HepG2 (cell line): ENCODE measurements around the gene RNASE2. TPM values are rescaled to one million over a fixed set of nuclear protein-coding genes. Genes with fewer than 3 reads are reported as not detected.
"Not testable (repeated sequence)": the region's sequence is repeated elsewhere in the genome, so short reads cannot be mapped to it uniquely, and the experiment has no call there.

Experiments used
- ATAC-seq: fragments of 200-7000 bp; cut with Tn5 transposase; 3 replicates; pipeline ENCODE4 v1.9.1; 2020; ENCODE audit warnings: mild to moderate bottlenecking, moderate library complexity
- BruUV-seq: library from RNA; stranded (reverse); fragments of 400-500 nt; replicated peaks from 2 replicates; lab custom pipeline; 2021; lab: Mats Ljungman, UMichigan
- CTCF ChIA-PET: fragments of 300-600 bp; formaldehyde crosslinking; extraction: SDS; loops from one replicate; lab custom pipeline; 2021; ENCODE audit warnings: low total read pairs, inconsistent platforms, low intra/inter-chr PET ratio; lab: Yijun Ruan, JAX
- POLR2A ChIA-PET: fragments of 350-600 bp; sonication (Branson Sonifier 250); formaldehyde crosslinking; loops from one replicate; lab custom pipeline; 2020; ENCODE audit warnings: antibody characterized with exemption, inconsistent platforms; lab: Yijun Ruan, JAX
- DNase-seq: peaks from one replicate; pipeline ENCODE4 v3.0.0-alpha.2; 2015; ENCODE audit warnings: low spot score
- FAIRE-seq: peaks from 3 replicates; lab custom pipeline; 2011; peaks lifted over from hg19 to GRCh38; lab: Jason Lieb, UNC
- H2AFZ ChIP-seq: one replicate; pipeline ENCODE4 v1.6.1; 2011; ENCODE audit warnings: low read length, inconsistent platforms
- H3K27ac ChIP-seq: fragments of 300-600 bp; 3 replicates; pipeline ENCODE4 v1.8.0; 2011; ENCODE audit warnings: mixed run types, mild to moderate bottlenecking, mixed read lengths, low read length, inconsistent platforms; ENCODE audit not compliant: insufficient read depth; ENCODE audit errors: extremely low read length
- H3K27me3 ChIP-seq, 2 experiments: fragments of 200-600 bp in 1 of 2; 2 replicates in 1 of 2; 3 replicates in 1 of 2; pipeline versions ENCODE4 v1.6.0 to v1.8.0; 2011; ENCODE audit warnings: low read length in 2 of 2, mild to moderate bottlenecking in 2 of 2, moderate library complexity in 2 of 2, inconsistent platforms in 1 of 2; ENCODE audit not compliant: insufficient read depth in 2 of 2, control insufficient read depth in 1 of 2
- H3K36me3 ChIP-seq, 2 experiments: fragments of 200-600 bp in 1 of 2; replicated peaks in 1 of 2; 2 replicates in 1 of 2; 3 replicates in 1 of 2; pipeline versions ENCODE4 v1.5.1 to v1.8.0; 2011; ENCODE audit warnings: low read length in 2 of 2, inconsistent platforms in 1 of 2; ENCODE audit not compliant: insufficient read depth in 2 of 2, control insufficient read depth in 1 of 2
- H3K4me1 ChIP-seq: 2 replicates; pipeline ENCODE4 v1.5.1; 2012; ENCODE audit warnings: low read length, inconsistent platforms; ENCODE audit not compliant: insufficient read depth
- H3K4me2 ChIP-seq: 2 replicates; pipeline ENCODE4 v1.6.0; 2011; ENCODE audit warnings: low read depth, low read length, inconsistent platforms
- H3K4me3 ChIP-seq, 3 experiments: fragments of 200-600 bp in 1 of 3; sonication (generic), shearing (Covaris generic) in 1 of 3; replicated peaks in 1 of 3; 2 replicates each; pipeline ENCODE4 v1.5.1; 2011 to 2016; ENCODE audit warnings: low read length in 3 of 3, inconsistent platforms in 2 of 3, low read depth in 2 of 3, mild to moderate bottlenecking in 2 of 3, control low read depth in 1 of 3, mixed read lengths in 1 of 3; ENCODE audit not compliant: insufficient read depth in 1 of 3
- H3K79me2 ChIP-seq: one replicate; pipeline ENCODE4 v1.6.1; 2011; ENCODE audit warnings: low read length, inconsistent platforms; ENCODE audit not compliant: insufficient read depth
- H3K9ac ChIP-seq: 2 replicates; pipeline ENCODE4 v1.6.0; 2011; ENCODE audit warnings: mild to moderate bottlenecking, low read depth, low read length, inconsistent platforms; ENCODE audit not compliant: insufficient read depth
- H3K9me3 ChIP-seq: 2 replicates; pipeline ENCODE4 v1.5.1; 2012; ENCODE audit warnings: mild to moderate bottlenecking, low read length
- H4K20me1 ChIP-seq: 2 replicates; pipeline ENCODE4 v1.6.0; 2011; ENCODE audit warnings: inconsistent platforms, mild to moderate bottlenecking, low read length, moderate library complexity; ENCODE audit not compliant: insufficient read depth
- HIVEP1 ChIP-seq: sonication (generic); formaldehyde crosslinking; IDR thresholded peaks from 2 replicates; pipeline ENCODE4 v1.4.0; 2020; ENCODE audit warnings: mild to moderate bottlenecking, missing genetic modification reagents
- NFKBIZ ChIP-seq: IDR thresholded peaks from 2 replicates; pipeline ENCODE4 v1.6.1; 2018; ENCODE audit warnings: missing genetic modification reagents, missing compliant biosample characterization
- PAWR ChIP-seq: sonication (generic); formaldehyde crosslinking; IDR thresholded peaks from 2 replicates; pipeline ENCODE4 v1.4.0; 2020; ENCODE audit warnings: missing genetic modification reagents, mild to moderate bottlenecking, borderline replicate concordance
- SIX1 ChIP-seq: sonication (generic); formaldehyde crosslinking; IDR thresholded peaks from 2 replicates; pipeline ENCODE4 v1.4.0; 2020; ENCODE audit warnings: missing genetic modification reagents, borderline replicate concordance
- SP140L ChIP-seq: sonication (generic); formaldehyde crosslinking; IDR thresholded peaks from 2 replicates; pipeline ENCODE4 v1.4.0; 2020; ENCODE audit warnings: missing genetic modification reagents, borderline replicate concordance
- TOPORS ChIP-seq: sonication (generic); formaldehyde crosslinking; IDR thresholded peaks from 2 replicates; pipeline ENCODE4 v1.8.0; 2023; ENCODE audit warnings: mild to moderate bottlenecking, missing genetic modification reagents
- YEATS4 ChIP-seq: sonication (generic); formaldehyde crosslinking; IDR thresholded peaks from 2 replicates; pipeline ENCODE4 v1.4.0; 2020; ENCODE audit warnings: missing genetic modification reagents, borderline replicate concordance
- ZFYVE20 ChIP-seq: sonication (generic); formaldehyde crosslinking; IDR thresholded peaks from 2 replicates; pipeline ENCODE4 v1.8.0; 2023; ENCODE audit warnings: low read depth, mild to moderate bottlenecking, moderate library complexity, missing genetic modification reagents, borderline replicate concordance
- ZNF160 ChIP-seq: sonication (generic); formaldehyde crosslinking; IDR thresholded peaks from 2 replicates; pipeline ENCODE4 v1.8.0; 2022; ENCODE audit warnings: mild to moderate bottlenecking, inconsistent platforms, missing genetic modification reagents
- ZSCAN21 ChIP-seq: sonication (generic); formaldehyde crosslinking; IDR thresholded peaks from 2 replicates; pipeline ENCODE4 v1.8.0; 2022; ENCODE audit warnings: mild to moderate bottlenecking, missing genetic modification reagents, moderate library complexity, borderline replicate concordance
- WGBS: methylation state at CpG from one replicate; pipeline ENCODE4 v1.1.6; 2017; ENCODE audit warnings: low lambda C conversion rate; 5-methylcytosine and 5-hydroxymethylcytosine counted together
- in situ Hi-C: cut with HindIII; loops from 2 replicates; pipeline ENCODE4 v1.10.0; 2017; ENCODE audit warnings: low pct_unique_long_range_greater_than_20kb; ENCODE audit not compliant: extremely low pct_ligation_motif_present
- intact Hi-C: fragments of 100-400 bp; cut with micrococcal nuclease; formaldehyde crosslinking; loops from one replicate; pipeline ENCODE4 v1.10.0; 2022; ENCODE audit not compliant: unreplicated experiment
- polyA plus RNA-seq, 8 experiments: library from polyadenylated mRNA; depleted of rRNA in 3 of 8; stranded (reverse) in 7 of 8; unstranded in 1 of 8; fragments of >200 nt; fragmentation: Illumina TruSeq in 4 of 8; extraction: Trizol in 4 of 8; gene quantifications; 2 replicates each; pipeline versions ENCODE4 v1.2.1 to v1.2.3, GENCODE V29; 2011 to 2016; ENCODE audit warnings: low read depth in 4 of 8, missing spikeins in 1 of 8, mixed read lengths in 1 of 8; ENCODE audit not compliant: insufficient read depth in 1 of 8
- total RNA-seq, 5 experiments: library from RNA; depleted of rRNA; stranded (reverse); fragments of >200 nt; fragmentation: Illumina TruSeq; extraction: Trizol; gene quantifications; 2 replicates each; pipeline ENCODE4 v1.2.3, GENCODE V29; 2016; ENCODE audit warnings: low read depth in 1 of 5
- TF ChIP-seq, protein P1 (sequence below): sonication (generic); formaldehyde crosslinking; IDR thresholded peaks from 2 replicates; pipeline ENCODE4 v1.4.0; 2020; ENCODE audit warnings: missing genetic modification reagents
- TF ChIP-seq, protein P2 (sequence below): IDR thresholded peaks from 2 replicates; pipeline ENCODE4 v1.6.1; 2016; ENCODE audit warnings: mild to moderate bottlenecking, missing biosample characterization, missing genetic modification reagents

RNASE2 gene
- total and polyA plus RNA-seq, 2 of the 13 experiments (the other 11 are each of a cell fraction or from before 2014, with no cell fraction given): 0.69 TPM; not detected in 1

DNA sequence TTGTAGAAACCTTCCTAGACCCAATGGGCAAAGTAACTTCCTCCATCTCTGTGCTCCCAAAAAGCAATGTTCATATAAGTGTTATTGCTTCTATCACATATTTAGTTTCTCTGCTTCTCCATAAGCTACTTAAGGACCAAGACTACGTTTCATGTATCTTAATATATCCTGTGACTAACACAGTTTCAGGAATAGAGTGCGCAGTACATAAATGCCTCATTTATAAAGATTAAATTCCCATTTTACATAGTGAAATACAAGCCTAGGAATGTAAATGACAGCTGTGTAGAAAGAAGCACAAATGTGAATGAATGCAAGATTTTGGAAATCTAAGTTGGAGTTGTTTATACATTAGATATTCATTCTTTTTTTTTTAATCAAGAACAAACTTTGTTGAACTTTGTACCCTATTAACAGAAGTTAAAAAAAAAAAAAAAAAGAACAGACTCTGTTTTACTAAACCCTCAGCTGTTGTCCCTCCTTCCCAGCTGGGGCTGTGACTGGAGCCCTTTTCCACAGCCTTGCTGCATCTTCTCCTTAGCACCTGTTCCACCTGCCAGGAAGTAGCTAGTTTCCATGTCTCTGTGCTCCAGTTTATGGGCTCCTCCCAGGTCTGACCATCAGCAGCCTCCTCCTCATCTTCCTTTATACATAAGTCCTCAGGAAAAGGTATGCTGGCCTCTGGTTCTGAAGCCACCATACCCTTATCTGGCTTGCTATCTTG lies 27.5 kb downstream of the RNASE2 start:
- no peak for DNase-seq
- ChIA-PET POLR2A (no interaction called here), CTCF (no interaction called here)
- BruUV-seq: no TSS peak
- ATAC-seq: no peak
- H3K27me3 ChIP-seq: peaks cover 1 to 7% of the 10 kb centered on the region in 2 experiments; a peak in 2 of 5 replicates
- no peak for FAIRE-seq
- no peaks in the 10 kb centered on the region for H3K79me2 ChIP-seq
- no peaks in the 10 kb centered on the region for H4K20me1 ChIP-seq
- in situ Hi-C loops: loop anchor here (25.0 kb wide), 1 partner anchor 646 kb away; the partner anchor contains the start of genes CCNB1IP1 and PARP2
- H3K9ac ChIP-seq: no peak overlapping the region
- no peaks in the 10 kb centered on the region for H3K4me1 ChIP-seq
- TF ChIP-seq SIX1 (CRISPR knock-in tag): no peak
- TF ChIP-seq, protein P1, sequence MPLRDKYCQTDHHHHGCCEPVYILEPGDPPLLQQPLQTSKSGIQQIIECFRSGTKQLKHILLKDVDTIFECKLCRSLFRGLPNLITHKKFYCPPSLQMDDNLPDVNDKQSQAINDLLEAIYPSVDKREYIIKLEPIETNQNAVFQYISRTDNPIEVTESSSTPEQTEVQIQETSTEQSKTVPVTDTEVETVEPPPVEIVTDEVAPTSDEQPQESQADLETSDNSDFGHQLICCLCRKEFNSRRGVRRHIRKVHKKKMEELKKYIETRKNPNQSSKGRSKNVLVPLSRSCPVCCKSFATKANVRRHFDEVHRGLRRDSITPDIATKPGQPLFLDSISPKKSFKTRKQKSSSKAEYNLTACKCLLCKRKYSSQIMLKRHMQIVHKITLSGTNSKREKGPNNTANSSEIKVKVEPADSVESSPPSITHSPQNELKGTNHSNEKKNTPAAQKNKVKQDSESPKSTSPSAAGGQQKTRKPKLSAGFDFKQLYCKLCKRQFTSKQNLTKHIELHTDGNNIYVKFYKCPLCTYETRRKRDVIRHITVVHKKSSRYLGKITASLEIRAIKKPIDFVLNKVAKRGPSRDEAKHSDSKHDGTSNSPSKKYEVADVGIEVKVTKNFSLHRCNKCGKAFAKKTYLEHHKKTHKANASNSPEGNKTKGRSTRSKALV: no peak
- no peak for TF ChIP-seq TOPORS (CRISPR knock-in tag)
- no peak for TF ChIP-seq SP140L (CRISPR knock-in tag)
- TF ChIP-seq, protein P2, sequence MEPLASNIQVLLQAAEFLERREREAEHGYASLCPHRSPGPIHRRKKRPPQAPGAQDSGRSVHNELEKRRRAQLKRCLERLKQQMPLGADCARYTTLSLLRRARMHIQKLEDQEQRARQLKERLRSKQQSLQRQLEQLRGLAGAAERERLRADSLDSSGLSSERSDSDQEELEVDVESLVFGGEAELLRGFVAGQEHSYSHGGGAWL: no peak
- no peak for TF ChIP-seq ZNF160
- TF ChIP-seq ZFYVE20 (CRISPR knock-in tag): no peak
- no peak for TF ChIP-seq NFKBIZ
- TF ChIP-seq ZSCAN21: no peak
- TF ChIP-seq YEATS4 (CRISPR knock-in tag): no peak
- TF ChIP-seq HIVEP1 (CRISPR knock-in tag): no peak
- no peak for TF ChIP-seq PAWR (CRISPR knock-in tag)
- 49% methylated on average over 2 of the region's 2 CpGs for WGBS
- no peak overlapping the region for H3K4me3 ChIP-seq
- H2AFZ ChIP-seq: no peak overlapping the region
- H3K4me2 ChIP-seq: no peak overlapping the region
- H3K9me3 ChIP-seq: no peaks in the 10 kb centered on the region
- no peak overlapping the region for H3K27ac ChIP-seq
- no peaks in the 10 kb centered on the region for H3K36me3 ChIP-seq
- intact Hi-C loops: no loop called here

DNA sequence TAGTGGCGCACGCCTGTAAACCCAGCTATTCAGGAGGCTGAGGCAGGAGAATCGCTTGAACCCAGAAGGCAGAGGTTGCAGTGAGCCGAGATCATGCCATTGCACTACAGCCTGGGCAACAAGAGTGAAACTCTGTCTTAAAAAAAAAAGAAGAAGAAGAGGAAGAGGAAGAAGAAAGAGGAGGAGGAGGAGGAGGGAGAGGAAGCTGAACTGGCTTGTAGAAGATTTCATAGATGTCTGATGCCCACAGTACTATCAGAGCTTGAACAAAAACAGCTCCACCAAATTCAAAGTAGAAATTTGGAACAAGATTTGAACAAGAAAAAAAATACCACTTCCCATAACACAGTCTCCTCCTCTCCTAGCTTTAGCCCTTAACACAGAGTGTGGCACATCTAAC lies 30.4 kb downstream of the RNASE2 start:
- intact Hi-C loops, FAIRE-seq, H3K9ac ChIP-seq: not testable (repeated sequence)

More for the DNA sequence above, 30.4 kb downstream of the RNASE2 start:
- H3K4me2 ChIP-seq, H4K20me1 ChIP-seq, DNase-seq, H2AFZ ChIP-seq, H3K36me3 ChIP-seq, CTCF ChIA-PET, POLR2A ChIA-PET, ATAC-seq, H3K27me3 ChIP-seq, H3K27ac ChIP-seq, BruUV-seq, H3K9me3 ChIP-seq, H3K79me2 ChIP-seq, H3K4me3 ChIP-seq: not testable (repeated sequence)
- peaks cover 11% of the 10 kb centered on the region for H3K4me1 ChIP-seq
- in situ Hi-C loops: loop anchor here (25.0 kb wide), 1 partner anchor 648 kb away; the partner anchor contains the start of genes CCNB1IP1 and PARP2
- WGBS: 78% methylated on average over 4 of the region's 4 CpGs
